ENCODE results near the gene PPP4R3C.
"Not testable (repeated sequence)": the region's sequence is repeated elsewhere in the genome, so short reads cannot be mapped to it uniquely, and the experiment has no call there.

DNA sequence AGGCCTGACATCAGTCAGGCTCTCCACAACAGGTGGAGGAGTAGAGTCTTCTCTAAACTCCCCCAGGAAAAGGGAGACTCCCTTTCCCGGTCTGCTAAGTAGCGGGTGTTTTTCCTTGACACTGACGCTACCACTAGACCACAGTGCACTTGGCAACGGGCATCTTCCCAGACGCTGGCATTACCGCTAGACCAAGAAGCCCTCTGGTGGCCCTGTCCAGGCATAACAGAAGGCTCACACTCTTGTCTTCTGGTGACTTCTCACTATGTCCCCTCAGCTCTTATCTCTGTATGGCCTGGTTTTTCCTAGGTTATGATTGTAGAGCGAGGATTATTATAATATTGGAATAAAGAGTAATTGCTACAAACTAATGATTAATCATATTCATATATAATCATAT, 20.7 kb downstream of the PPP4R3C start:
- TF ChIP-seq POLR2AphosphoS5, POLR2A (IDR thresholded peaks at IDR 0.05; ENCODE audit: low read depth, low read length): not testable (repeated sequence)
